K562 treated with DMSO at 1 percent for 48 hours (cell line): ENCODE results near the gene SRSF1. TPM values are rescaled to one million over a fixed set of nuclear protein-coding genes. Genes with fewer than 3 reads are reported as not detected.

Experiments used
- total RNA-seq: library from RNA; unstranded; fragments of 300-600 nt; gene quantifications from 2 replicates; pipeline ENCODE4 v1.2.3, GENCODE V29; 2022; ENCODE audit warnings: low replicate concordance; ENCODE audit errors: extremely low read depth

Gene SRSF1, protein sequence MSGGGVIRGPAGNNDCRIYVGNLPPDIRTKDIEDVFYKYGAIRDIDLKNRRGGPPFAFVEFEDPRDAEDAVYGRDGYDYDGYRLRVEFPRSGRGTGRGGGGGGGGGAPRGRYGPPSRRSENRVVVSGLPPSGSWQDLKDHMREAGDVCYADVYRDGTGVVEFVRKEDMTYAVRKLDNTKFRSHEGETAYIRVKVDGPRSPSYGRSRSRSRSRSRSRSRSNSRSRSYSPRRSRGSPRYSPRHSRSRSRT
- not detected in 2 replicates for total RNA-seq

DNA sequence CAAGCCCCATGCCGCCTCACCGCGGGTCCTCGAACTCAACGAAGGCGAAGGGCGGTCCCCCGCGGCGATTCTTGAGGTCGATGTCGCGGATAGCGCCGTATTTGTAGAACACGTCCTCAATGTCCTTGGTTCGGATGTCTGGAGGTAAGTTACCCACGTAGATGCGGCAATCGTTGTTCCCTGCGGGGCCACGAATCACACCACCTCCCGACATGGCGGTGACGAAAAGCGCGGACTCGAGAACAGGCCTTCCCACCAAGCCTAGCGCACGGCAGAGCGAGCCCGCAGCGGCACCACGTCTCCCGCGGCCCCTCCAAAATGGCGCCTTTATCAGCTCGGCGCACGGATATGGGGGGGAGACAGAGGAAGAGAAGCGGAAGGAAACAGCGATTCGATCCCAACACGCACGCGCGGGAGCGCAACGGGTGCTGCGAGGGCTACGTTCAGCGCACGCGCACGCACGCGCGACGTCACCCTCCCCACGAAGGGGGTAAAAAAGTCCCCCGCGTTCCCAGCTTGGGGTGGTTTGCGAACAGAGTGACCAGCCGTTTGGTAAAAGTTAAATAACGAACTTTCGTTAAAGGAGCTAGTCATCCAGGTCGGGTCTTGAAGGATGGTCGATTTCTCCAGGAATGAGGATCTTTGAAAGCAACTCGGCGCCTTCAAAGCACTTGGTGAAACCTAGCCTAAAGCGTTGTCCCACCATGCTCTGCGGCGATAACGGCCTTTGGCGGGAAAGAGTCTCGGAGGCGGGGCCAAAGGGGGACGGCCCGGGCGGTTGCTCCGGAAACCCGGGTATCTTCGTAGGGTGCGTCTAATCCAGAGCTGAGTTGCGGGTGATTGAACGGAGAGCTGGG is at the start of gene SRSF1:
SRSF1 (minus strand) TSS at position 323 of the 857 bp plus-strand sequence; CDS start at position 214, 109 bp downstream.

DNA sequence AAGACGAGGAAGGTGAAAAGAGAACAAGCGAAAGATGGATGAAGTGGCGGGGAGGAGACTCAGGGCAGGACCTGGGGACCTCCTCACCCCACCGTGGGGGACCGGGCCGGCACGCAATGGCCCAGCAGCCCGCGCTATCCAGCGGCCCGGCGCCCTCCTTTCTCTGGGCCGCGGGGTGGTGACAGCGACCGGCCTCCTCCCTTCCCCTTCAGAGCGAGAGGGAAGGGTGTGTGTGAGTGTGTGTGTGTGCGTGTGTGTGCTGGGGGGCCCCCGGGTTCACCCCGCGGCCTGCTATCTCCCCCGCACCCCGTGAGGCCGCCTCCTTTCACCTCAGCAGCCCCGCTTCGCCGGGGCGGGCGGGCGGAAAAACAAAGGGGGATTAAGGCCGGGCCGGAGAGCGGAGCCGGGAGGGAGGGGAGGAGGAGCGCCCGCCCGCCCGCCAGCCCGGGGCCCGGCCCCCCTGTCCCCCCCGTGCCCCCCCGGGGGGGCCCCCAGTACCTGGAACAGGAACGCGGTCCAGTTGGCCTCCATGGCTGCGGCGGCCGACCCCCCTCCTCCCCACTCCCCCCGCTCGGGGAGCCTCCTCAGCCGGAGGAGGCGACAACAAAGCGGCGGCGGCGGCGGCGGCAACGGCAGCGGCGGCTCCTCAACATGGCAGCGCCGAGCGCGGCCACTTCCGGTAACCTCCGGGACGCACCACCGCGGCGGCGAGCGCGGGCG is 19.3 kb downstream of the SRSF1 start, which contains the start of gene VEZF1:
VEZF1 (minus strand) TSS at position 674 of the 720 bp plus-strand sequence; CDS start at position 531, 143 bp downstream.

DNA sequence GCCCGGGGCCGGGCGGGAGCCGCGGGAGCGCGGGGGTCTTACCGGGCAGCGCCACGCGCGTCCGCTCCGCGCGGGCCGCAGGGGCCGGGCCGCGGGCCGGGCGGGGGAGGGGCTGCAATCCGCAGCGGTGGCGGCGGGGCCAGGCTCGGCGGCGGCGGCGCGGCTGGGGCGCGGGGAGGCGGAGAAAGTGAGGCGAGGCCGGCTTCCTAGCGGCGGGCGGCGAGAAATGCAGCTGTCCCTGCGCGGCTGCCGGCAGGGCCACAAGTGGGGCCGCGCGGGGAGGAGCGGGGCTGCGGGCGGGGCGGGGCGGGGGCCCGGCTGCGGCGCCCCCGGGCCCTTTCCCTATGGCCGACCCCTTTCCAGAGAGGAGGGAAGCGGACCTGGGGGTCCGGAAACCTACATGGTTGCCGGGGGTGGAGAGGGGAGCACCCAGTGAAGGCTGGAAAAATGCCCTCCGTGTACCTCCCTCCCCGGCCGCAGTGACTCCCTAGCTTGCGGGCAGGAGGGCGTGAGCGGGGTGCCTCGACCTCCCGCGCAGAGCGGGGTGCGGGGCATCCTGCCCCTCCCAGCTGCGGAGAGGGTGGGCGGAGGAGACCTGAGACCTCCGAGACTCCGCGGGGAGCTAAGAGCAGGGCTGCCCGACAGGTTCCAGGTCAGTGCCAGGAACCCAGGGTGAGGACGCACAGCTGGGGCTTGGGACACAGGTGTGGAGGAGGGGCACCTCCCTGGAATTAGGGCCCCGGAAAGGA is 51.7 kb downstream of the SRSF1 start, which contains the start of gene CUEDC1:
CUEDC1 (minus strand) TSS at position 230 of the 749 bp plus-strand sequence. CDS start 69,848 bp downstream, outside the sequence.

Other genes with a start within 250 kb of the SRSF1 start
- gene MRPS23, start 157.2 kb downstream of the SRSF1 start, total RNA-seq, result not detected in 2 replicates
- not detected in 2 replicates for gene CUEDC1, start 51.8 kb downstream of the SRSF1 start, total RNA-seq
- gene VEZF1, start 19.0 kb downstream of the SRSF1 start, total RNA-seq, result not detected in 2 replicates
- gene DYNLL2, start 76.2 kb upstream of the SRSF1 start, total RNA-seq, result not detected in 2 replicates
- gene OR4D1, start 141.1 kb upstream of the SRSF1 start, total RNA-seq, result not detected in 2 replicates
- gene OR4D2, start 159.7 kb upstream of the SRSF1 start, total RNA-seq, result not detected in 2 replicates
- gene EPX, start 185.5 kb upstream of the SRSF1 start, total RNA-seq, result not detected in 2 replicates
- not detected in 2 replicates for gene MKS1, start 212.0 kb upstream of the SRSF1 start, total RNA-seq
- not detected in 2 replicates for gene LPO, start 231.3 kb upstream of the SRSF1 start, total RNA-seq